ENCODE results near the gene KIF2C. TPM values are rescaled to one million over a fixed set of nuclear protein-coding genes. Genes with fewer than 3 reads are reported as not detected.

KIF2C gene
- total RNA-seq = 10 to 100 TPM; 92.6 to 95.0 TPM

DNA sequence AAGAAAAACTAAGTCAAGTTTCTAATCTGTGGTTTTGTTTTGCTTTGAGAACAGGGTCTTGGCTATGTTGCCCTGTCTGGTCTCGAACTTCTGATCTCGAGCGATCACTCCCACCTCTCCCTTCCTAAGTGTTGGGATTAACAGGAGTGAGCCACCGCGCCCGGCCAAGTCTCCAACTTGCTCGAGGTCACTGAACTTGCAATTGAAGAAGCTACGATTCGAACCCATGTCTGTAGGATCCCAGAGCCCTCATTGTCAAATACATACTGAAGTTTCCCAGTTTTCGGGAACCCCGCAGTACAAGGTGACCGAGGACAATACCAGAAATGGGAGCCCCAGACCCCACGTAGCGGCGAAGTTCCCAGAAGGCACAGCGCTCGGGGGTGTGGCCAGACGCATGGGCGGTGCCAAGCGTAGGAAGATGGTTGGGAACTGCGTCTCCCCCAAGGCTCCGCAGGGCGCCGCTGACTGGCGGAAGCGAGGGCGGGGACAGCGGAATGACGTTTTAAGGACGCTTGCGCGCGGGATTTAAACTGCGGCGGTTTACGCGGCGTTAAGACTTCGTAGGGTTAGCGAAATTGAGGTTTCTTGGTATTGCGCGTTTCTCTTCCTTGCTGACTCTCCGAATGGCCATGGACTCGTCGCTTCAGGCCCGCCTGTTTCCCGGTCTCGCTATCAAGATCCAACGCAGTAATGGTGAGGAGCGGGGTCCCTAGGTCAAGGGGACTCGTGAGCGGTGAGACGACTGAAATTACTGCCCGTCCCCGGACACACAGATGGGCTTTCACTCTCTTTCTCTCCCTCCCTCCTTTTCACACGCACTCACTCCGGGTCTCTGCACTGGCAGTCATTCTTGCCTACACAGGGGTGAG lies at the start of gene KIF2C:
KIF2C (plus strand) TSS at position 531 of the 872 bp plus-strand sequence; CDS start at position 627, 96 bp downstream.
- Mint-ChIP-seq H3K27me3 (no peaks in the 10 kb centered on the region), H3K36me3 (ENCODE audit: low read depth) (peaks cover 29% of the 10 kb centered on the region), H3K9me3 (no peaks in the 10 kb centered on the region), H3K4me3 (peak within 1 kb of the TSS; percentile 97), H3K4me1 (ENCODE audit: low read depth) (peaks cover 15% of the 10 kb centered on the region), H3K27ac (peak within 1 kb of the TSS; percentile 90)
- ATAC-seq (peak; percentile 99), DNase-seq (peak; percentile 99)
- ChIA-PET CTCF (no interaction called here), POLR2A (interaction anchor here (1.0 to 10.3 kb wide), 5 partner anchors 8 to 36 kb away, joined by 3 to 137 read pairs (median 16); partner anchors contain the start of genes RNU5D-1 and RPS8)
- intact Hi-C loops (cut with micrococcal nuclease) = no loop called here
- TF ChIP-seq, protein P1, sequence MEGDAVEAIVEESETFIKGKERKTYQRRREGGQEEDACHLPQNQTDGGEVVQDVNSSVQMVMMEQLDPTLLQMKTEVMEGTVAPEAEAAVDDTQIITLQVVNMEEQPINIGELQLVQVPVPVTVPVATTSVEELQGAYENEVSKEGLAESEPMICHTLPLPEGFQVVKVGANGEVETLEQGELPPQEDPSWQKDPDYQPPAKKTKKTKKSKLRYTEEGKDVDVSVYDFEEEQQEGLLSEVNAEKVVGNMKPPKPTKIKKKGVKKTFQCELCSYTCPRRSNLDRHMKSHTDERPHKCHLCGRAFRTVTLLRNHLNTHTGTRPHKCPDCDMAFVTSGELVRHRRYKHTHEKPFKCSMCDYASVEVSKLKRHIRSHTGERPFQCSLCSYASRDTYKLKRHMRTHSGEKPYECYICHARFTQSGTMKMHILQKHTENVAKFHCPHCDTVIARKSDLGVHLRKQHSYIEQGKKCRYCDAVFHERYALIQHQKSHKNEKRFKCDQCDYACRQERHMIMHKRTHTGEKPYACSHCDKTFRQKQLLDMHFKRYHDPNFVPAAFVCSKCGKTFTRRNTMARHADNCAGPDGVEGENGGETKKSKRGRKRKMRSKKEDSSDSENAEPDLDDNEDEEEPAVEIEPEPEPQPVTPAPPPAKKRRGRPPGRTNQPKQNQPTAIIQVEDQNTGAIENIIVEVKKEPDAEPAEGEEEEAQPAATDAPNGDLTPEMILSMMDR (IDR thresholded peaks at IDR 0.05) = no peak

DNA sequence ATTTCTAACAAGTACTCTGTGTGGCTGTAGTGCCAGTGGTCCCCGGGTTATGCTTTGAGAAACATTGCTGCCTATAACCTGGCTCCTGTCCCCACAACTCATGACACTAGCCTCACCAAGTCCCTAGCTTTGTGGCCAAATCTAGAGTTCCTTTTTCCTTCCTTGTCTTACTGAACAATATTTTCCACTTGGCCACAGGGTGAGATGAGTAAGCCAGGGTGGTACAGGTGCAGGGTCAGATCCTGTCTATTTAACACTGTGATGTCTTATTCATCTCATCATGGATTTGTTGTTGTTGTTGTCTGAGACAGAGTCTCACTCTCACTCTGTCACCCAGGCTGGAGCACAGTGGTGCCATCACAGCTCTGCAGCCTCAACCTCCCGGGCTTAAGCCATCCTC lies 46.5 kb upstream of the KIF2C start:
- peak; percentile 56 for DNase-seq
- ChIA-PET POLR2A (interaction anchor here (3.3 to 6.9 kb wide), 2 partner anchors 29 to 38 kb away, joined by 12 to 58 read pairs; partner anchors contain the start of gene RNU5D-1), CTCF (interaction anchor here (0.8 to 0.9 kb wide), 2 partner anchors 25 to 38 kb away, joined by 3 to 4 read pairs; no protein-coding TSS in a partner anchor)
- Mint-ChIP-seq H3K27me3 (no peaks in the 10 kb centered on the region), H3K27ac (no peak overlapping the region), H3K4me3 (no peak overlapping the region), H3K9me3 (no peaks in the 10 kb centered on the region), H3K36me3 (ENCODE audit: low read depth) (no peaks in the 10 kb centered on the region), H3K4me1 (ENCODE audit: low read depth) (peaks cover 40% of the 10 kb centered on the region)
- peak; percentile 83 for ATAC-seq
- TF ChIP-seq, protein P1 (IDR thresholded peaks at IDR 0.05) = no peak
- intact Hi-C loops (cut with micrococcal nuclease) = no loop called here

DNA sequence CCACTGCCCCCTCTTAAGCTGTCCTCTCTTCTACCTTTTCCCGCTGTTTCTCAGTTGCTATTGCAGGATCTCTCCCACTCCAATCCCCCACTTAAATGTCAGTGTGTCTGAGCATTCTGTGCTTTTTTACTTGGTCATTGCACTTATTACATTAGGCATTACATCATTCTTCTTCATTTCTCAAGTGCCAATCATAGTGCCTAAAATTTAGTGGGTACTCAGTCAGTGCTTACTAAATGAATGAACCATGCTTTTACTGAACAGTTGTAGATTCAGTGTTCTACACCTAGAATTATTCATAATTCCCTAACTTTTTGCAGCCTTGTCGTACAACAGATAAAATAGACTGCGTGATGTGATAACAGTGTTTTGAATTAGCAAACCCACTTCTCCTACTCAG lies 45.7 kb upstream of the KIF2C start:
- DNase-seq = no peak
- Mint-ChIP-seq H3K9me3 (no peaks in the 10 kb centered on the region), H3K36me3 (ENCODE audit: low read depth) (no peaks in the 10 kb centered on the region), H3K27ac (peak overlapping the region; percentile 60), H3K4me1 (ENCODE audit: low read depth) (peaks cover 41% of the 10 kb centered on the region), H3K27me3 (no peaks in the 10 kb centered on the region), H3K4me3 (no peak overlapping the region)
- TF ChIP-seq, protein P1 (IDR thresholded peaks at IDR 0.05) = no peak
- ChIA-PET POLR2A (interaction anchor here (3.3 to 6.9 kb wide), 2 partner anchors 28 to 37 kb away, joined by 12 to 58 read pairs; partner anchors contain the start of gene RNU5D-1), CTCF (interaction anchor here (0.8 kb wide), 1 partner anchor 24 kb away, joined by 4 read pairs; no protein-coding TSS in a partner anchor)
- no peak for ATAC-seq
- intact Hi-C loops (cut with micrococcal nuclease) = no loop called here

DNA sequence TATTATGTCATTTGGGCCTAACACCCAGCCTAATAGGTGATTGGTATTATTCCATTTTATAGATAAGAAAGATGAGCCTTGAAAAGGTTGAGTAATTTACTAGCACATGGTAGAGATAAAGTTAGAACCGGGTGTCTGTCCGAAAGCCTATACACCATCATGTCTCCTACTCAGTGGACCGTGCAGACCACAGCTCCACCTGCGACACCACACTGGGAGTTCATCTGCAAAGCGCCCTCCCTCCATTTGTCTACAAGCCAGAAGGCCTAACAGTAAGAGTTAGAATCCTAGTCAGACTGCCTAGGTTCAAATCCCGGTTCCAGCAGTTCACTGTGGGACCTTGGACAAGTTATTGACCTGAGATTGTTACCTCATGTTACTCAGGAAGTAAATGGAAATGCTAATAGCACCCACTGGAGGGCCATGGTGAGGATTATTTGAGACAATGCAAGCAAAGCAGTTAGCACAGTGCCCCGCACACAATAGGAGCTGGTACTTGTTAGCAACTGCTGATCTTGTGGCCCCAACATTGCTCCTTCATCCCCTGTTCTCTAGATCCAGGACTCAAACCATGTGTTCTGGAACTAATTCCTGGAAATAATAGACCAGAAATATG lies 44.7 kb upstream of the KIF2C start:
- intact Hi-C loops (cut with micrococcal nuclease) = no loop called here
- CTCF ChIA-PET = interaction anchor here (0.9 to 2.8 kb wide), 3 partner anchors 7 to 34 kb away, joined by 3 to 20 read pairs (median 4); no protein-coding TSS in a partner anchor
- TF ChIP-seq, protein P1 (IDR thresholded peaks at IDR 0.05) = no peak

More for the DNA sequence above, 44.7 kb upstream of the KIF2C start:
- DNase-seq (no peak), ATAC-seq (no peak)
- Mint-ChIP-seq H3K9me3 (no peaks in the 10 kb centered on the region), H3K36me3 (ENCODE audit: low read depth) (no peaks in the 10 kb centered on the region), H3K27me3 (no peaks in the 10 kb centered on the region), H3K27ac (no peak overlapping the region), H3K4me1 (ENCODE audit: low read depth) (peaks cover 41% of the 10 kb centered on the region), H3K4me3 (no peak overlapping the region)
- POLR2A ChIA-PET = interaction anchor here (3.3 to 6.9 kb wide), 2 partner anchors 27 to 36 kb away, joined by 12 to 58 read pairs; partner anchors contain the start of gene RNU5D-1

Data from activated CD8-positive, alpha-beta T cell treated with anti-CD3 and anti-CD28 coated beads for 36 hours (primary cell).